Activated effector memory CD4-positive, alpha-beta T cell treated with Interleukin-2 at 50 U/mL for 16 hours (primary cell): Measurements from ENCODE around the gene MADD.
"Not testable (repeated sequence)": the region's sequence is repeated elsewhere in the genome, so short reads cannot be mapped to it uniquely, and the experiment has no call there.

Source experiments
- DNase-seq: peaks from one replicate; pipeline ENCODE4 v3.0.0-alpha.2; 2020

Gene MADD

GRCh38 chr11:47278058-47278457 is 8.1 kb downstream of the MADD start:
- DNase-seq, result no peak

GRCh38 chr11:47278769-47279168 is 8.8 kb downstream of the MADD start:
- DNase-seq, result no peak

- DNase-seq, result no peak
These were observed 10.2 kb downstream of the MADD start for GRCh38 chr11:47280099-47280498.

GRCh38 chr11:47280860-47281259 is 10.9 kb downstream of the MADD start:
- DNase-seq, result no peak

- no peak for DNase-seq
These were observed 12.5 kb downstream of the MADD start for GRCh38 chr11:47282462-47282861.

GRCh38 chr11:47284151-47284550 is 14.2 kb downstream of the MADD start:
- no peak for DNase-seq

- no peak for DNase-seq
These were observed 16.2 kb downstream of the MADD start for GRCh38 chr11:47285969-47286770.

GRCh38 chr11:47288066-47288465 is 18.1 kb downstream of the MADD start:
- no peak for DNase-seq

GRCh38 chr11:47289856-47290255 is 19.9 kb downstream of the MADD start:
- DNase-seq, result no peak

- DNase-seq, result no peak
These were observed 25.5 kb downstream of the MADD start for GRCh38 chr11:47295385-47295784.

GRCh38 chr11:47296045-47296444 is 26.1 kb downstream of the MADD start:
- DNase-seq, result no peak

GRCh38 chr11:47299078-47299477 is 29.1 kb downstream of the MADD start:
- DNase-seq, result no peak

- DNase-seq, result no peak
These were observed 32.9 kb downstream of the MADD start for GRCh38 chr11:47302853-47303252.

- DNase-seq, result no peak
These were observed 36.0 kb downstream of the MADD start for GRCh38 chr11:47305734-47306483.

GRCh38 chr11:47306484-47306844 is 36.5 kb downstream of the MADD start:
- DNase-seq, result no peak

- no peak for DNase-seq
These were observed 38.3 kb downstream of the MADD start for GRCh38 chr11:47308050-47308823.

- DNase-seq, result no peak
These were observed 45.1 kb downstream of the MADD start for GRCh38 chr11:47314992-47315391.

- DNase-seq, result not testable (repeated sequence)
These were observed 46.6 kb downstream of the MADD start for GRCh38 chr11:47316501-47316900.

- no peak for DNase-seq
These were observed 47.3 kb downstream of the MADD start for GRCh38 chr11:47317064-47317828.

- DNase-seq, result no peak
These were observed 48.2 kb downstream of the MADD start for GRCh38 chr11:47318166-47318565.

- DNase-seq, result no peak
These were observed 54.6 kb downstream of the MADD start for GRCh38 chr11:47324520-47324919.

- no peak for DNase-seq
These were observed 55.5 kb downstream of the MADD start for GRCh38 chr11:47325271-47326041.
